ENCODE data around the gene HAUS5.
"Not testable (repeated sequence)": the region's sequence is repeated elsewhere in the genome, so short reads cannot be mapped to it uniquely, and the experiment has no call there.

HAUS5 gene

GRCh38 chr19:35612559-35613321, at the start of gene HAUS5:
Gene HAUS5, plus strand, starts transcription at chr19:35612735. Its CDS starts 60 bp downstream, at chr19:35612795.
- peak; percentile 95 for FAIRE-seq

DNA sequence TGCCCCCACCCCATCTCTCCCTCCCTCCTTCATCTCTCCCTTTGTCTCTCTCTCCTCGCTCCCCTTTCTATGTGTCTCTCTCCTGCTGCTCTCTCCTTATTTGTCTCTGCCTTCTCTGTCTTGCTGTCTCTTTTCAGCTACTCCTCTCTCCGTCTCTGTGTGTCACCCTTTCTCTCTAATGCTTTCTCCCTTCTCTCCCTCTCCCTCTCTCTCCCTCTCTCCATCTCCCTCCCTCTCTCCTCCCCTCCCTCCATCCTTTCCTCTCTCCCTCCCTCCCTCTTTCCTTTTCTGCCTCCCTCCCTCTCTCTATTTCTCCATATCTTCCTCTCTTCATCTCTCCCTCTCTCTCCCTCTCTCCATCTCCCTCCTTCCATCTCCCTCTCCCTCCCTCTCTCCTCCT, 49.8 kb upstream of the HAUS5 start:
- FAIRE-seq = no peak

DNA sequence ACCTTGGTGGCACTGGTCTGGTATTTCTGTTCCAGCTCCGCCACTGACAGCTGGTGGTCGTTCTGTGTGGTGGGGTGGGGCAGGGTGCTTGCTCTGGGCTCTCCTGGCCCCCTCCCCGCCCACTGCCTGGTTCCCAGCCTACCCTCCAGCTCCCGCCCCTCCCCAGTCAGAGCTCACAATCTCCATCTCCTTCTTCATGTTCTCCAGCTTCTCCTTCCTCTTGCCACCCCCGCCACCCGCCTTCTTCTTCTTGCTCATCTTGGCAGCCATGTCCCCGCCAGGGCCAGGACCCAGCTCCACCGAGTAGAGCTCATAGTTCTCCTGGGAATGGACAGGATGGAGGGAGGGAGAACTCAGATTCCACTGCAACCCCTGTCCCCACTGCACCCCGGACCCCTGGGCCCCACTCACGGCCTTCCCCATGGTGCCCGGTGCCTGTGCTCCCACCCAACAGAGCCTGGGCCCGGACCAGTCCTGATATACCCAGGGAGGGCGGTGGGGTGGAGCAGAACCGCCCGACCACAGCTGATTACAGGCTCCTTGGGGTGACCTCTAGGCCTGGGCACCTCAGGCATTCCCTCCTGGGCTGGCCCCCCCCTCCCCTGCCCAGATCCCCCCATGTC, 49.2 kb upstream of the HAUS5 start, which contains the start of gene ATP4A:
Gene ATP4A, minus strand, starts transcription at position 452 of the 623 bp plus-strand sequence. Its CDS starts 29 bp downstream, at position 423.
- no peak for FAIRE-seq

DNA sequence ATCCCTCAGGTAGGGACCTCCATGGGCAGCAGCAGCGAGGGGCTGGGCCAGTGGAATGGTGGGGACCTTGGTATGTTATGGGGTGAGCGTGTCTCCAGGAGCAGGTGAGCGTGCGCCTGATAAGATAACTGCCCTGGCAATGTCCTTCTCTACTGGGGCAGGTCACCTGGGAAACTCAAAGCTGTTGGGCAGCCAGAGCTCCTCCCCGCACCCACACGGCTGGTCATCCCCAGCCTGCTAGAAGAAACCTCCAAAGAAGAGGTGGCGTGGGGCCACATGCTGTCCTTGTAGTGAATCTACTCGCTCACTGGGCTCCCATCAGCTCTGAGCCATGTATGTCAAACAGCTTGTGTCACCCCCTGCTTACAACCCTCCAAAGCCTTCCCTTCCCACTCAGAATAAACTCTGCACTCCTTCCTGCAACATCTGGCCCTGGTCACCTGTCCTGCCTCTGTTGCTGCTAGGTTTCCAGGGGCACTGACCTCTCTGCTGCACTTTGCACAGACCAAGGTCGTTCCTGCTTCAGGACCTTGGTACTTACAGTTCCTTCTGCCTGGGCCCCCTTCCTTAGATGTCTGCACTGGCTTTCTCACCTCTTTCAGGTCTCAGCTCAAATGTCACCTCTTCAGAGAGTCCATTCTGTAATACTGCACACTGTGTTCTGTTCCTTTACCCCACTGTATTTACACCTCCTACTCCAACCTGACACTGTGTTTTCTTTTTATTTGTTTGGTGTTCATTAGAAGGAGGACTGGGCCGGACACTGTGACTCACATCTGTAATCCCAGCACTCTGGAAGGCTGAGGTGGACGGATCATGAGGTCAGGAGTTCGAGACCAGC, 47.3 kb upstream of the HAUS5 start:
- FAIRE-seq = no peak

DNA sequence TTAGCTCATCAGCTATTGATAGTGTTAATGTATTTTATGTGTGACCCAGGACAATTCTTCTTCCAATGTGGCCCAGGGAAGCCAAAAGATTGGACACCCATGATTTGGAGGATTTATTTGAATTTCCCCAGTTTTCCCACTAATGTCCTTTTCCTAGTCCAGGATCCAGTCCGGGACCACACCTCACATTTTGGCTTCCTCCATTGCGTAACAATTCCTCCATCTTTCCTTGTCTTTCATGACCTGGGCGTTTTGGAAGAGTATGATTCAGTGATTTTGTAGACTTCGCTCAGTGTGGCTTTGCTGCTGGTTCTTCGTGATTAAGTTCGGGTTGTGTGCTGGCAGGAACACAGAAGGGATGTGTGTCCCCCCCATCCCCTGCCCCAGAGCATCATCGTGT, 45.8 kb upstream of the HAUS5 start:
- FAIRE-seq = no peak

DNA sequence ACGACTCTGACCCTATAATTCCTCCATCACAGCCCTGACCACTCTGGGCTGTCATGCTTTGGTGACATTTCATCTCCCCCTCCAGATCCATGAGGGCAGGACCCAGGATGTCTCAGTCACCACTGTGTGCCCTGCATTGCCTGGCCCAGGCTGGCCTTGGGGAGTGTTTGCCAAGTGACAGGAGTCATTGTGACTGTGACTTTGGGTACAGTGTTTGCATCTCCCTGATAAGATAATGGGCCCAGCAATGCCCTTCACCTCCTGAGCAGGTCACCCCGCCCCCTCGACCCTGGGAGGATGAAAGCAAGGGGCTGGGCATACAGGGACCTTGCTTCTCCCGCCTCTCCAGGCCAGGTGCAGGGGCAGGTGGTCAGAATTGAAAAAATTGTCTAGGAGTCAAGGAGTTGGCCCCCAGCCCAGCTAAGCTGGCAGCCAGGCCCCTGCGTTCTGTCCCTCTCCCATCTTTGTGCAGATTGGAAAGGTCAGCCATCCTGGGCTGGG, 43.2 kb upstream of the HAUS5 start:
- no peak for FAIRE-seq

DNA sequence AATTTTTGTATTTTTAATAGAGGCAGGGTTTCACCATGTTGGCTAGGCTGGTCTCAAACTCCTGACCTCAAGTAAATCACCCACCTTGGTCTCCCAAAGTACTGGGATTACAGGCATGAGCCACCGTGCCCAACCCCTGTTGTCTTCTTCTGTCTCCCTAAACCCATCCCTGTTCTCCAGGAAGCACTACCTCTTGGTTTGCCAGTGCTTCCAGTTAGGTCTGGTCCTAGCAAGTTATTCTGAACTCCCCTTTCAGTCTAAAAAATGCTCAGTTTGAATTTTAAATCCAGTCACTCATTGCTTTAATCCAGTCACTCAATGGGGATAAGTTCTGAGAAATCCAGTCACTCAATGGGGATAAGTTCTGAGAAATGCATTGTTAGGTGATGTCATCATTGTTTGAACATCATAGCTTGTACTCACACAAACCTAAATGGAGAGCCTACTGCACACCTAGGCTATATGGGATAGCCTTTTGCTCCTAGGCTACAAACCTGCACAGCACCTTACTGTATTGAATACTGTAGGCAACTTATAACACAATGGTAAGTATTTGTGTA, 41.0 kb upstream of the HAUS5 start:
- no peak for FAIRE-seq

DNA sequence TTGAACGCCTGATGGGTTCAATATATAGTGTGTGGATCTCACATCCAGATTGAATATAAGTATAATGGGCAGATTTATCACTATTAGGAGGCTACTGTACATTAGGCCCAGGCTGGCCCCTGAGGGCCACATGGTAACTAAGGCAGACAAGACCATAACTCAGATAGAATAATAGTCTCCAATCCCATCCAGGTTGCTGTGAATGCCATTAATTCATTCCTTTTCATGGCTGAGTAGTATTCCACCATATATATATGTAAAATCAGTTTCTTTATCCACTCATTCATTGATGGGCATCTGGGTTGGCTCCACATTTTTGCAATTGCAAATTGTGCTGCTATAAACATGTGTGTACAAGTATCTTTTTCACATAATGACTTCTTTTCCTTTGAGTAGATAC, 34.6 kb upstream of the HAUS5 start:
- no peak for FAIRE-seq

DNA sequence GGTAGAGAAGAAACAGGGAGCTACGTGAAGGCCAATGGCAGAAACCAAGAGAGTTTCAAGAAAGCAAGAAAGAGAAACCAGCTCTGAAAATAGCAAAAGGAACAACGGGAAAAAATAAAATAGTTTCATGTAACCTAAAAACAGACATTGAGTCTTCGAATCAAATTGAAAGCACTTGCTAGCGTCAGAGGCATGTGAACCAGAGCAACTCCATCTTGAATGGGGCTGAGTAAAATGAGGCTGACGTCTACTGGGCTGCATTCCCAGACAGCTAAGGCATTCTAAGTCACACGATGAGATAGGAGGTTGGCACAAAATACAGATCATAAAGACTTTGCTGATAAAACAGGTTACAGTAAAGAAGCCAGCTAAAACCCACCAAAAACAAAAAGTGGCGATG, 33.8 kb upstream of the HAUS5 start:
- FAIRE-seq = no peak

- FAIRE-seq = no peak
Measured at GRCh38 chr19:35582760-35583159, 29.8 kb upstream of the HAUS5 start.

GRCh38 chr19:35585848-35586247, 26.7 kb upstream of the HAUS5 start, which contains the start of gene PMIS2:
Gene PMIS2, plus strand, starts transcription at chr19:35586173. Its CDS starts 87 bp downstream, at chr19:35586260.
- FAIRE-seq = no peak

GRCh38 chr19:35587321-35587720, 25.2 kb upstream of the HAUS5 start:
- no peak for FAIRE-seq

- no peak for FAIRE-seq
Measured at GRCh38 chr19:35590875-35591274, 21.7 kb upstream of the HAUS5 start.

- peak; percentile 62 for FAIRE-seq
Measured at GRCh38 chr19:35592226-35592625, 20.3 kb upstream of the HAUS5 start.

GRCh38 chr19:35595026-35595425, 17.5 kb upstream of the HAUS5 start:
- FAIRE-seq = not testable (repeated sequence)

DNA sequence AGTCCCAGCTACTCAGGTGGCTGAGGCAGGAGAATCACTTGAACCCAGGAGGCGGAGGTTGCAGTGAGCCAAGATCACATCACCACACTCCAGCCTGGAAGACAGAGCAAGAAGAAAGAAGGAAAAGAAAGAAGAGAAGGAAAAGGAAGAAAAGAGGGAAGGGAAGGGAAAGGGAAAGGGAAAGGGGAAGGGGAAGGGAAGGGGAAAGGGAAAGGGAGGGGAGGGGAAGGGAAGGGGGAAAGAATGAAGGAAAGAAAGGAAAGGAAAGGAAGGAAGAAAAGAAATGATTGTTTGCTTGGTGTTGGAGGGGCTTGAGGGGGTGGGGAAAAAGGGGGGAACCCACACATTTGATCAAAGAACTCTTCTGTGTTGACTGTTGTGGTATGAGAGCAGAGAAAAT, 16.6 kb upstream of the HAUS5 start:
- no peak for FAIRE-seq

DNA sequence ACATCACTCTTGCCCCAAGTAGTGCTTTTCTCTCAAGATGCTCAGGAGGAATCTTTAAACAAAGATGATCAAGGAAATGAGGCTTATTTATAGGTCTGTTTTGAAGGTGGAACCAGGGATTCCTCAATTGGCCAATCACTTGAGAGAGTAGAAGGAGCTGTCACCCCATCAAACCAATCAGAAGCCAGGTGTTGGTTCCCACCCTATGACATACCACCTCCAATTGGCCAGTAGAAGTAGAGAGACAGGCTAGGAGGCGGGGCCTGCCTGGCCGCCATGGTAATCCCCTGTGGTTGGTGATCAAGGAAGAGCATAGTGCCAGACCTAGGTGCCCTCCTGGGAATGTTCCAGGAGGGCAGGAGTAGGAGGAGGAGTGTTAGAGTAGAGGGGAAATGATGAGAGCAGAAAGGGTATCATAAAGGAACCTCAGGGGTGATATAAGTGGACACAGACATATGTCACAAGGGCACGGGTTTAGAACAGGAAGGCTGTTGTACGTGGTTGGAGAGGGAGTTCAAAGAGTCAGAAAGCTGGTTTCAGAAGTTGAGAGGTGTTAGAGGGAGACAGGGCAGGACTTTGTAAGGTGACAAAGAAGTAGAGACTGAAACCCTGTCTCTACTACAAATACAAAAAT, 16.1 kb upstream of the HAUS5 start:
- FAIRE-seq = no peak

DNA sequence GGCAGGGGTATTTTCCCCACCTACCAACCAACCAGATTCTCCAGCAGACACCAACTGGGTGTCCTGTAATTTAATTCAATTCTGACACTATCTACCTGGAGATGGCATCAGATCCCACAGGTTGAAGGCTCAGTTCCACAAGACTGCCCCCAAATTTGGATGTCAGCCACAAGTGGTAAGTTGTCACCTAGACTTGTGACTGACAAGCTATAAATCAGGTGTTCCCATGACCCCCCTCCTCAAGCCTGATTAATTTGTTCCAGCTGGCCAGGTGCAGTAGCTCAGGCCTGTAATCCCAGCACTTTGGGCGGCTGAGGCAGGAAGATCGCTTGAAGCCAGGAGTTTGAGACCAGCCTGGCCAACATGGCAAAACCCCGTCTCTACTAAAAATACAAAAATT, 10.6 kb upstream of the HAUS5 start:
- FAIRE-seq = no peak

GRCh38 chr19:35604436-35604835, 8.1 kb upstream of the HAUS5 start:
- FAIRE-seq = not testable (repeated sequence)

- FAIRE-seq = not testable (repeated sequence)
Measured at GRCh38 chr19:35607170-35607569, 5.4 kb upstream of the HAUS5 start.

- no peak for FAIRE-seq
Measured at GRCh38 chr19:35607661-35608060, 4.9 kb upstream of the HAUS5 start.

DNA sequence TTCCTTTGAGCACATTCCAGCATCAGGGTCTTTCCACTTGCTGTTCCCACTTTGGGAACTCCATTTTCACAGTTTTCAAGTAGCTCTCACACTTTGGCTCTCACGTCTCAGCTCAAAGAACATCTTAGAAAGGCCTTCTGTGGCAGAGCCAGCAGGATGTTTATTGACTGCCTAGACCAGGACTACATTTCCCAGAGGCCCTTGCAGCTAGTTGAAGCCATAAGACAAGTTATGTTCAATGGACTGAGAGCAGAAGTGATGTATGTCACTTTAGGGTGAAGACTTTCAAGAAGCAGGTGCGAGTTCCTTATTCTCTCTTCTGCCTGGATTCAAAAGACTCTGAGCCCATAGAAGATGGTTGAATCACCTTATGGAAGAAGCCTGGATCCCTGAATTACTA, 4.3 kb upstream of the HAUS5 start:
- no peak for FAIRE-seq
